ENCODE results near the gene ADAMTS7.

DNA sequence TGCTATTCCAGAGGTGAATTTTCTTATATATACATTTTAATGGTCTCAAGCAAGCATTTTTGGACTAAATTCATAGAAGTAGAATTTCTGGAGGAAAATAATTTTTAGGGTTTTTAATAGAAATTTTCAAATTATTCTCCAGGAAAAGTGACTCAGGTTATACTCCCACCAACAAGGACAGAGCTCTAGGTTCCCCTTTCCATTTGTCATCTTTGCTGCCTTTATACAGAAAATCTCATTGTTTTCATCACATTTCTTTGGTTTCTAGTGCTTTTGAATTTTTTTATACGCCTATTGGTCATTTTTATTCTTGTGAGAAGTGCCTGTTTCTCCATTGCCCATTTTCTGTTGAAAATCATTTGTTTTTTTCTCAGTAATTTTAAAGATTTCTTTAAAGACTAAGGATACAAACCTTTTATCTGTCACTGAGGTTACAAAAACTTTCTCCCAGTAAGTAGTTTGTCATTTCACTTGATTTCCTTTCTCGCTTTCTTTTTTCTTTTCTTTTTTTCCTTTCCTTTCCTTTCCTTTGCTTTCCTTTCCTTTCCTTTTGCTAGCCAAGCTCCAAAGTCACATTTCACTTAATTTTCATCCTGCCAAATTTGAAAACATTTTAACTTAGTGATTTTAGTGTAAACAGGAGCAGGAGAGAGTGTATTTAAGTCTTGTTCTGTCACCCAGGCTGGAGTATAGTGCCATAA, 93.2 kb downstream of the ADAMTS7 start:
- TF ChIP-seq CTCF (IDR thresholded peaks at IDR 0.05) (no peak), ZFX (IDR thresholded peaks at IDR 0.05; ENCODE audit: borderline replicate concordance) (no peak)

Measured in 22Rv1 (cell line).